H1 (cell line): ENCODE data around the gene SNU13. TPM values are rescaled to one million over a fixed set of nuclear protein-coding genes. Genes with fewer than 3 reads are reported as not detected.

Experiments
- CTCF ChIA-PET: fragments of 300-600 bp; sonication (Branson Sonifier 250); formaldehyde crosslinking; loops from one replicate; lab custom pipeline; 2021; ENCODE audit not compliant: partially characterized antibody; lab: Charles Lee
- POLR2A ChIA-PET: fragments of 300-600 bp; sonication (Branson Sonifier 250); formaldehyde crosslinking; loops from one replicate; lab custom pipeline; 2021; ENCODE audit warnings: inconsistent platforms; ENCODE audit not compliant: partially characterized antibody; lab: Charles Lee
- DNase-seq, 2 experiments: peaks; one replicate each; pipeline versions ENCODE4 v3.0.0 to v3.0.0-alpha.2; 2010 to 2022; ENCODE audit warnings: low spot score in 2 of 2, low read depth in 1 of 2, mixed read lengths in 1 of 2
- FAIRE-seq: peaks from 2 replicates; lab custom pipeline; 2011; peaks lifted over from hg19 to GRCh38; lab: Jason Lieb, UNC
- H2AFZ ChIP-seq: 2 replicates; pipeline ENCODE4 v1.8.1; 2012; ENCODE audit warnings: low read length, inconsistent platforms
- H2AK5ac ChIP-seq: 2 replicates; pipeline ENCODE4 v1.6.1; 2013; ENCODE audit warnings: low read depth, low read length
- H2BK120ac ChIP-seq: replicated peaks from 2 replicates; pipeline ENCODE3; 2013; ENCODE audit warnings: low read depth, low read length, inconsistent platforms
- H2BK12ac ChIP-seq: 2 replicates; pipeline ENCODE4 v1.6.1; 2013; ENCODE audit warnings: low read depth, low read length
- H2BK15ac ChIP-seq: 2 replicates; pipeline ENCODE4 v1.6.1; 2013; ENCODE audit warnings: low read length
- H2BK20ac ChIP-seq: 2 replicates; pipeline ENCODE4 v1.6.1; 2013; ENCODE audit warnings: low read length
- H2BK5ac ChIP-seq: 2 replicates; pipeline ENCODE4 v1.6.1; 2013; ENCODE audit warnings: low read depth, low read length
- H3K14ac ChIP-seq: 2 replicates; pipeline ENCODE4 v1.6.1; 2013; ENCODE audit warnings: inconsistent platforms; ENCODE audit not compliant: insufficient read length
- H3K18ac ChIP-seq: 2 replicates; pipeline ENCODE4 v1.6.1; 2013; ENCODE audit warnings: low read length; ENCODE audit errors: extremely low read depth
- H3K23ac ChIP-seq: 2 replicates; pipeline ENCODE4 v1.6.1; 2013; ENCODE audit warnings: inconsistent platforms; ENCODE audit not compliant: insufficient read length
- H3K23me2 ChIP-seq: 2 replicates; pipeline ENCODE4 v1.6.1; 2013; ENCODE audit warnings: low read depth, low read length
- H3K27ac ChIP-seq: 2 replicates; pipeline ENCODE4 v1.6.1; 2011; ENCODE audit warnings: low read depth, low read length, inconsistent platforms
- H3K27me3 ChIP-seq, 4 experiments: replicated peaks in 1 of 4; 1 replicate in 1 of 4; 2 replicates in 3 of 4; pipeline versions ENCODE4 v1.6.1 to v1.8.1; 2011 to 2013; ENCODE audit warnings: low read length in 3 of 4, mild to moderate bottlenecking in 3 of 4, inconsistent platforms in 2 of 4, mixed read lengths in 2 of 4, moderate library complexity in 1 of 4; ENCODE audit not compliant: control insufficient read depth in 3 of 4, insufficient read depth in 3 of 4; ENCODE audit errors: extremely low read depth in 1 of 4
- H3K36me3 ChIP-seq, 4 experiments: 2 replicates each; pipeline versions ENCODE4 v1.6.1 to v1.8.1; 2011 to 2013; ENCODE audit warnings: mild to moderate bottlenecking in 4 of 4, low read length in 3 of 4, moderate library complexity in 2 of 4, control low read depth in 1 of 4, inconsistent platforms in 1 of 4; ENCODE audit not compliant: insufficient read depth in 4 of 4, control insufficient read depth in 2 of 4
- H3K4ac ChIP-seq: replicated peaks from 2 replicates; pipeline ENCODE3; 2013; ENCODE audit warnings: low read length, low read depth, mixed read lengths, inconsistent platforms; ENCODE audit not compliant: insufficient read length
- H3K4me1 ChIP-seq, 4 experiments: replicated peaks in 1 of 4; 1 replicate in 1 of 4; 2 replicates in 3 of 4; pipeline versions ENCODE4 v1.6.1 to v1.8.1; 2011 to 2013; ENCODE audit warnings: low read length in 3 of 4, inconsistent platforms in 2 of 4, mixed read lengths in 1 of 4; ENCODE audit not compliant: insufficient read depth in 4 of 4, control insufficient read depth in 3 of 4
- H3K4me2 ChIP-seq, 2 experiments: 2 replicates each; pipeline versions ENCODE4 v1.6.1 to v1.8.1; 2011 to 2013; ENCODE audit warnings: low read depth in 2 of 2, low read length in 2 of 2, control low read depth in 1 of 2, inconsistent platforms in 1 of 2, mild to moderate bottlenecking in 1 of 2; ENCODE audit not compliant: insufficient read depth in 1 of 2
- H3K4me3 ChIP-seq, 4 experiments: fragments of 200-600, 300-600 bp in 1 of 4; sonication (generic), shearing (Covaris generic), sonication (Bioruptor Twin) in 1 of 4; 2 replicates each; pipeline versions ENCODE4 v1.5.1 to v1.8.1; 2011 to 2016; ENCODE audit warnings: low read length in 4 of 4, low read depth in 3 of 4, control low read depth in 2 of 4, inconsistent platforms in 2 of 4, mild to moderate bottlenecking in 2 of 4, mixed read lengths in 1 of 4, moderate library complexity in 1 of 4; ENCODE audit not compliant: insufficient read depth in 2 of 4; ENCODE audit errors: extremely low read depth in 1 of 4
- H3K56ac ChIP-seq: replicated peaks from 2 replicates; pipeline ENCODE3; 2013; ENCODE audit warnings: low read depth, mild to moderate bottlenecking, mixed read lengths, low read length, inconsistent platforms; ENCODE audit not compliant: insufficient read length
- H3K79me1 ChIP-seq: 2 replicates; pipeline ENCODE4 v1.6.1; 2013; ENCODE audit warnings: low read depth, low read length, control low read depth
- H3K79me2 ChIP-seq, 2 experiments: 2 replicates each; pipeline versions ENCODE4 v1.6.1 to v1.8.1; 2012 to 2013; ENCODE audit warnings: low read length in 2 of 2, mild to moderate bottlenecking in 2 of 2, inconsistent platforms in 1 of 2; ENCODE audit not compliant: insufficient read depth in 2 of 2, control insufficient read depth in 1 of 2
- H3K9ac ChIP-seq, 4 experiments: replicated peaks in 1 of 4; 1 replicate in 1 of 4; 2 replicates in 3 of 4; pipeline versions ENCODE4 v1.6.1 to v1.8.1; 2011 to 2013; ENCODE audit warnings: low read depth in 3 of 4, low read length in 3 of 4, control low read depth in 2 of 4, mild to moderate bottlenecking in 2 of 4, moderate library complexity in 2 of 4, inconsistent platforms in 1 of 4; ENCODE audit errors: extremely low read depth in 1 of 4
- H3K9me3 ChIP-seq, 2 experiments: 2 replicates each; pipeline versions ENCODE4 v1.6.1 to v1.8.1; 2012 to 2013; ENCODE audit warnings: mild to moderate bottlenecking in 2 of 2, moderate library complexity in 2 of 2, control low read depth in 1 of 2, inconsistent platforms in 1 of 2, low read depth in 1 of 2, low read length in 1 of 2, mixed read lengths in 1 of 2; ENCODE audit not compliant: insufficient read depth in 2 of 2
- H4K20me1 ChIP-seq, 2 experiments: replicated peaks in 1 of 2; 2 replicates each; pipeline versions ENCODE3 to v1.8.1; 2011 to 2013; ENCODE audit warnings: inconsistent platforms in 2 of 2, low read length in 2 of 2, mild to moderate bottlenecking in 1 of 2; ENCODE audit not compliant: insufficient read depth in 2 of 2, control insufficient read depth in 1 of 2
- H4K5ac ChIP-seq: 2 replicates; pipeline ENCODE4 v1.6.1; 2013; ENCODE audit warnings: low read length, low read depth, mixed read lengths, inconsistent platforms; ENCODE audit not compliant: insufficient read length
- H4K8ac ChIP-seq: 2 replicates; pipeline ENCODE4 v1.8.0; 2013; ENCODE audit warnings: mild to moderate bottlenecking, moderate library complexity, low read length, inconsistent platforms; ENCODE audit not compliant: insufficient read depth; ENCODE audit errors: extremely low read depth
- H4K91ac ChIP-seq: replicated peaks from 2 replicates; pipeline ENCODE3; 2013; ENCODE audit warnings: low read length, mixed read lengths, inconsistent platforms; ENCODE audit not compliant: insufficient read length
- MAFK ChIP-seq: IDR thresholded peaks from 2 replicates; pipeline ENCODE4 v1.6.1; 2012; ENCODE audit warnings: low read depth, mild to moderate bottlenecking, improper control_type of control experiment, low read length
- POU5F1 ChIP-seq: IDR thresholded peaks from 2 replicates; pipeline ENCODE4 v1.6.1; 2011; ENCODE audit warnings: low read depth, mild to moderate bottlenecking, low read length, moderate library complexity
- WGBS, 2 experiments: shearing (Covaris generic) in 1 of 2; methylation state at CpG; one replicate each; pipeline versions ENCODE4 v1.1.6 to v1.1.7; 2013 to 2015; ENCODE audit warnings: low lambda C conversion rate in 2 of 2, mixed read lengths in 2 of 2, inconsistent platforms in 1 of 2, low coverage in 1 of 2, missing lambda C conversion rate in 1 of 2; ENCODE audit not compliant: insufficient replicate concordance in 2 of 2, insufficient coverage in 1 of 2, insufficient read length in 1 of 2; ENCODE audit errors: extremely low coverage in 1 of 2, missing lambda C conversion rate in 1 of 2; 5-methylcytosine and 5-hydroxymethylcytosine counted together
- polyA plus RNA-seq, 7 experiments: library from polyadenylated mRNA; depleted of rRNA in 3 of 7; stranded (reverse) in 5 of 7; unstranded in 2 of 7; fragments of >200 nt in 5 of 7; fragments of 200-250 nt in 2 of 7; gene quantifications; 1 replicate in 5 of 7; 2 replicates in 1 of 7; 4 replicates in 1 of 7; pipeline versions ENCODE4 v1.2.1 to v1.2.3, GENCODE V29; 2011 to 2013; ENCODE audit warnings: missing spikeins in 2 of 7, mixed read lengths in 2 of 7
- total RNA-seq: library from RNA; stranded (reverse); fragmentation: NEBNext Ultra II Directional; extraction: Animal tissue kit (Norgen Biotek cat#: 25700); gene quantifications from 2 replicates; pipeline ENCODE4 v1.2.1, GENCODE V29; 2021

SNU13 gene
- total and polyA plus RNA-seq, 2 of the 8 experiments (the other 6 are each of a cell fraction or from before 2014, with no cell fraction given), result 241 to 281 TPM

DNA sequence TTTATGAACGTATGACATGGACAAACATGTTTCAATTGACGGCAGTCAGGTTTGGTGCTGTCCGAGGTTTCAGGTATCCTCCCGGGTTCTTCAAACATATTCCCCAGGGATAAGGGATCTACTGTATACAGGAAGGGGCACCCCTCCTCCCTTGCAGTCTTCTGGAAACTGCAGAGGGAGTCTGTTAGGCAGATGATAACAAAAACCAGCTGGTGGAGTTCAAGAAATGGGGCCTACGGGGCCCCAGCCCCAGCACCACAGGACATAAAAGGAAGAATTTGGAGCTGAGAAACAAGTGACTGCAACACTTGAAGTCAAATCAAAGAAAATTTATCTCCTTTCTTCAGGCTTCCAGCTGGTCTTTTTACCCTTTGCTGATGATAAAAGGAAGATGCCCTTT is 32.1 kb downstream of the SNU13 start:
- H3K36me3 ChIP-seq, result peaks cover 65 to 93% (median 81%) of the 10 kb centered on the region in 4 experiments
- 93% methylated on average over 5 of the region's 5 CpGs; no CpG with 5 or more reads in 1 of the 2 experiments for WGBS, 2 experiments
- TF ChIP-seq POU5F1 (no peak), MAFK (no peak)

More for the DNA sequence above, 32.1 kb downstream of the SNU13 start:
- no peak for FAIRE-seq
- Histone ChIP-seq H3K9ac (no peak overlapping the region), H2BK20ac (no peak overlapping the region), H4K5ac (no peak overlapping the region), H2BK5ac (no peak overlapping the region), H3K4ac (no peak overlapping the region), H2BK120ac (no peak overlapping the region), H3K23me2 (no peaks in the 10 kb centered on the region), H3K56ac (no peak overlapping the region), H4K8ac (no peak overlapping the region), H3K79me1 (no peaks in the 10 kb centered on the region; the same call in 1 of the 2 replicates), H3K27me3 (no peaks in the 10 kb centered on the region), H3K27ac (no peak overlapping the region), H3K4me3 (no peak overlapping the region), H3K9me3 (no peaks in the 10 kb centered on the region), H2AFZ (no peak overlapping the region), H4K20me1 (peaks cover 2 to 8% of the 10 kb centered on the region in 2 experiments), H3K18ac (no peak overlapping the region), H3K14ac (no peak overlapping the region), H3K4me1 (no peaks in the 10 kb centered on the region), H3K79me2 (no peaks in the 10 kb centered on the region), H2AK5ac (no peak overlapping the region), H4K91ac (no peak overlapping the region), H3K4me2 (no peak overlapping the region), H2BK15ac (no peak overlapping the region), H2BK12ac (no peak overlapping the region), H3K23ac (no peak overlapping the region)
- CTCF ChIA-PET, result interaction anchor here (0.9 to 2.1 kb wide), 3 partner anchors 8 to 10 kb away, joined by 3 to 5 read pairs (median 5); no protein-coding TSS in a partner anchor
- DNase-seq, result no peak
- POLR2A ChIA-PET, result interaction anchor here (0.7 to 16.5 kb wide), 5 partner anchors 9 to 144 kb away, joined by 3 to 129 read pairs (median 5); partner anchors contain the start of genes CCDC134 and XRCC6
